IMR-90 (cell line): ENCODE data around the gene DUSP16.

ENCODE experiments used
- MAFK ChIP-seq: IDR thresholded peaks from 2 replicates; pipeline ENCODE4 v1.6.1; 2012; ENCODE audit warnings: low read depth, low read length, improper control_type of control experiment
- TF ChIP-seq, protein P1 (sequence below): conservative IDR thresholded peaks from 2 replicates; pipeline ENCODE4 v1.5.1; 2012; ENCODE audit warnings: mild to moderate bottlenecking, low read depth, low read length, improper control_type of control experiment

DNA sequence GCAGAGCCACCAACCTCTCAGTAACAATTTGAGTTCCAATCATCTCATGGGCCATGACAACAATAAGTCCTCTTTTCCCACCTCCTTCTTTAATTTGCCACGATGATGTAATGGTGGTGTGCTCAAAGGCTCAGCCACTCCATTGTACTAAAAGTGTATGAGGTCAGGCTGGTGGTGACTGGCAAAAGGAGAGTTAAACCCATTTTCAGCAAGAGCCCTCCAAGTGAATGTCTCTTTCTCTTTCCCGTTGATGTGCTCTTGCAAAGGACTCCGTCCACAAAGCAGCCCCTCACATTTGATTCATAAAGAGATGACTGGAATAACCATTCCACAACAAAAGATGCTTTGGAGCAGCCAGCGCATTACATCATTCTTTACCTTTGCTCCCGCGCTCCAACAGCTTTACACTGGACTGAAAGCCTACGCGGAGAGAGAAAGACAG, 41.6 kb downstream of the DUSP16 start:
- TF ChIP-seq, protein P1, sequence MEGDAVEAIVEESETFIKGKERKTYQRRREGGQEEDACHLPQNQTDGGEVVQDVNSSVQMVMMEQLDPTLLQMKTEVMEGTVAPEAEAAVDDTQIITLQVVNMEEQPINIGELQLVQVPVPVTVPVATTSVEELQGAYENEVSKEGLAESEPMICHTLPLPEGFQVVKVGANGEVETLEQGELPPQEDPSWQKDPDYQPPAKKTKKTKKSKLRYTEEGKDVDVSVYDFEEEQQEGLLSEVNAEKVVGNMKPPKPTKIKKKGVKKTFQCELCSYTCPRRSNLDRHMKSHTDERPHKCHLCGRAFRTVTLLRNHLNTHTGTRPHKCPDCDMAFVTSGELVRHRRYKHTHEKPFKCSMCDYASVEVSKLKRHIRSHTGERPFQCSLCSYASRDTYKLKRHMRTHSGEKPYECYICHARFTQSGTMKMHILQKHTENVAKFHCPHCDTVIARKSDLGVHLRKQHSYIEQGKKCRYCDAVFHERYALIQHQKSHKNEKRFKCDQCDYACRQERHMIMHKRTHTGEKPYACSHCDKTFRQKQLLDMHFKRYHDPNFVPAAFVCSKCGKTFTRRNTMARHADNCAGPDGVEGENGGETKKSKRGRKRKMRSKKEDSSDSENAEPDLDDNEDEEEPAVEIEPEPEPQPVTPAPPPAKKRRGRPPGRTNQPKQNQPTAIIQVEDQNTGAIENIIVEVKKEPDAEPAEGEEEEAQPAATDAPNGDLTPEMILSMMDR: no peak
- no peak for TF ChIP-seq MAFK
